Tibial nerve (tissue), 4 donors: Measurements from ENCODE around the gene CDHR3.

Experiments used
- EP300 ChIP-seq, 2 donors: sonication (generic); formaldehyde crosslinking; IDR thresholded peaks; one replicate each; pipeline ENCODE4 v1.6.1; 2017; ENCODE audit warnings: antibody characterized with exemption in 2 of 2, mild to moderate bottlenecking in 1 of 2
- POLR2A ChIP-seq, 2 donors: fragments of 450-650 bp; IDR thresholded peaks; one replicate each; pipeline ENCODE4 v1.6.1; 2017; ENCODE audit warnings: antibody characterized with exemption in 2 of 2, mild to moderate bottlenecking in 2 of 2, moderate library complexity in 2 of 2
- TF ChIP-seq, protein P1 (sequence below), 5 experiments: fragments of 200-600 bp in 3 of 5; fragments of 450-650 bp in 2 of 5; sonication (generic) in 3 of 5; IDR thresholded peaks; one replicate each; pipeline ENCODE4 v1.5.1; 2016 to 2019; ENCODE audit warnings: antibody characterized with exemption in 5 of 5, mild to moderate bottlenecking in 3 of 5, moderate library complexity in 2 of 5

DNA sequence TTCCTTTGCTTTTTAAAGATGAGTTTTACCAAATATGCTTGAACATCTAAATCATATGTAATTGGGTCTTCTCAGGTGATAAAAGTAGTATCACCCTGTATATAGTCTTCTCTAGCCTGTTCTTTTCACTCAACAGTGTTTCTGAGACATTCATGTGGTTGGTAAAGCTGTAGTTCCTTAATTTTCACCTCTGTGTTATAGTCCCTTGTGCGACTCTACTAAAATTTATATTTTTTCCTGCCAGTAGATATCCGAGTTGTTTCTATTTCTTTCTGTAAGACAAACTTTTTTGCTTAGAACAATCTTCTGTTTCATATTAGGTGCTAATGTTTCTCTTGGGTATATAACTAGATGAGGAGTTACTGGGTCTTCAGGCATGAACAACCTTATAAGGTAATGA lies 113.5 kb downstream of the CDHR3 start:
- TF ChIP-seq, protein P1, sequence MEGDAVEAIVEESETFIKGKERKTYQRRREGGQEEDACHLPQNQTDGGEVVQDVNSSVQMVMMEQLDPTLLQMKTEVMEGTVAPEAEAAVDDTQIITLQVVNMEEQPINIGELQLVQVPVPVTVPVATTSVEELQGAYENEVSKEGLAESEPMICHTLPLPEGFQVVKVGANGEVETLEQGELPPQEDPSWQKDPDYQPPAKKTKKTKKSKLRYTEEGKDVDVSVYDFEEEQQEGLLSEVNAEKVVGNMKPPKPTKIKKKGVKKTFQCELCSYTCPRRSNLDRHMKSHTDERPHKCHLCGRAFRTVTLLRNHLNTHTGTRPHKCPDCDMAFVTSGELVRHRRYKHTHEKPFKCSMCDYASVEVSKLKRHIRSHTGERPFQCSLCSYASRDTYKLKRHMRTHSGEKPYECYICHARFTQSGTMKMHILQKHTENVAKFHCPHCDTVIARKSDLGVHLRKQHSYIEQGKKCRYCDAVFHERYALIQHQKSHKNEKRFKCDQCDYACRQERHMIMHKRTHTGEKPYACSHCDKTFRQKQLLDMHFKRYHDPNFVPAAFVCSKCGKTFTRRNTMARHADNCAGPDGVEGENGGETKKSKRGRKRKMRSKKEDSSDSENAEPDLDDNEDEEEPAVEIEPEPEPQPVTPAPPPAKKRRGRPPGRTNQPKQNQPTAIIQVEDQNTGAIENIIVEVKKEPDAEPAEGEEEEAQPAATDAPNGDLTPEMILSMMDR (IDR thresholded peaks at IDR 0.05): no peak
- no peak for TF ChIP-seq POLR2A (IDR thresholded peaks at IDR 0.05)
- no peak for TF ChIP-seq EP300 (IDR thresholded peaks at IDR 0.05)
